Measurements from ENCODE around the gene WRAP53.

DNA sequence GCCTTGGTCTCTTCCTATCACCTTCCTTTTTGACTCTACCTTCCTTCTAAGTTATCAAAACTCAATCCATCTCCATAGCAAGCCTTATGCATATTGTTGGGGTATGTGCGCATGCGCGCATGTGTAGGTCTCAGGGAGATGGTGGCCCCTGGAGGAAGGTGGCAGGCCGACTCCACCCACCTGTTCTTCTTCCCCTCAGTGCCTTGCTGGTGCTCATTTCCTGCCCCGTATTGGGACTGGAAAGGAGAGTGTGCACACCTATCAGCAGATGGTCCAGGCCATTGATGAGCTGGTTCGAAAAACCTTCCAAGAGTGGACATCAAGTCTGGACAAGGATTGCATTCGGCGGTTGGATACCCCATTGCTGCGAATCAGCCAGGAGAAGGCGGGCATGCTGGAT, 54.5 kb downstream of the WRAP53 start:
- TF ChIP-seq, protein P1, sequence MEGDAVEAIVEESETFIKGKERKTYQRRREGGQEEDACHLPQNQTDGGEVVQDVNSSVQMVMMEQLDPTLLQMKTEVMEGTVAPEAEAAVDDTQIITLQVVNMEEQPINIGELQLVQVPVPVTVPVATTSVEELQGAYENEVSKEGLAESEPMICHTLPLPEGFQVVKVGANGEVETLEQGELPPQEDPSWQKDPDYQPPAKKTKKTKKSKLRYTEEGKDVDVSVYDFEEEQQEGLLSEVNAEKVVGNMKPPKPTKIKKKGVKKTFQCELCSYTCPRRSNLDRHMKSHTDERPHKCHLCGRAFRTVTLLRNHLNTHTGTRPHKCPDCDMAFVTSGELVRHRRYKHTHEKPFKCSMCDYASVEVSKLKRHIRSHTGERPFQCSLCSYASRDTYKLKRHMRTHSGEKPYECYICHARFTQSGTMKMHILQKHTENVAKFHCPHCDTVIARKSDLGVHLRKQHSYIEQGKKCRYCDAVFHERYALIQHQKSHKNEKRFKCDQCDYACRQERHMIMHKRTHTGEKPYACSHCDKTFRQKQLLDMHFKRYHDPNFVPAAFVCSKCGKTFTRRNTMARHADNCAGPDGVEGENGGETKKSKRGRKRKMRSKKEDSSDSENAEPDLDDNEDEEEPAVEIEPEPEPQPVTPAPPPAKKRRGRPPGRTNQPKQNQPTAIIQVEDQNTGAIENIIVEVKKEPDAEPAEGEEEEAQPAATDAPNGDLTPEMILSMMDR (IDR thresholded peaks at IDR 0.05) = no peak
- TF ChIP-seq POLR2A (IDR thresholded peaks at IDR 0.05) = no peak
